Activated CD4-positive, alpha-beta T cell treated with anti-CD3 and anti-CD28 coated beads for 24 hours (primary cell): ENCODE data around the gene UQCRC2.
"Not testable (repeated sequence)": the region's sequence is repeated elsewhere in the genome, so short reads cannot be mapped to it uniquely, and the experiment has no call there.

Source experiments
- DNase-seq, 2 donors: peaks; one replicate each; pipeline ENCODE4 v3.0.0-alpha.2; 2020; ENCODE audit warnings: low read depth in 2 of 2

UQCRC2 gene

GRCh38 chr16:22008215-22009059, 55.3 kb downstream of the UQCRC2 start:
- no peak for DNase-seq

DNA sequence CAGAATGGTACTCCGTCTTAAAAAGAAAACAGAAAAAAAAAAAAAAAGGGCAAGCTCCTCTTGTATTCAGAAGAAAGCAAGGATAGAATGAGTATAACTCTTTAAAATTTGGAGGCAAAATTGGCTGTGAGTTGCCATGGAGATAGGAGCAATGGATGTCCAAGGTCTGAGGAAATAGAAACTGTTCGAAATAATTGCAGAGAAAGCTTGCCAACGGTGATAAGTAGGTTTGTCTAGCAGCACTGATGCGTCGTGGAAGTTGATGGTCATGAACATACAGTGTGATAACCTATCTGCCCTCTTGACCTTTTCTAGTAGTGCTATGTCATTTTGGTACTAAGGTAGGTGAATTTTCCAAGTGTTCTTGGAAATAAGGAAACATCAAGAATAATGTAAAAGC, 57.7 kb downstream of the UQCRC2 start:
- DNase-seq: no peak

- DNase-seq: no peak
Observed at GRCh38 chr16:22012241-22012640, 59.1 kb downstream of the UQCRC2 start.

DNA sequence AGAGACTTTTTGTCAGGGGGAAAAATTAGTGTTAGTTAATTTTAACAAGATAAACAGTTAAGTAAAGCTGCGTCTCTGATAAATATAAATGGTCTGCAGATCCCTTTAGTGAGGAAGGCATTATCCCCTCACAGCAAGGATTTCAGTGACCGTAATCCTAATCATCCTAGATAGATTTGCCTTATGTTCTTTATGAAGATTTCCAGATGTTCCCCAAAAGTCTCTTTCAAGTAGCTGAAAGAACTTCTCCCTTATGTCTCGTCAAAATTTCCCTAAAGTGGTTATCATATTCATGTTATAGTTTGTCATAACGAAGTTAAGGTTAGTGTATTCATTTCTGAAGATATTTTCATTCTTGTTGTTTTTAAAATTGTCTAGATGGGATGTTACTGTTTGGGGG, 60.3 kb downstream of the UQCRC2 start:
- no peak for DNase-seq

- DNase-seq: no peak
Observed at GRCh38 chr16:22014271-22014873, 61.2 kb downstream of the UQCRC2 start.

DNA sequence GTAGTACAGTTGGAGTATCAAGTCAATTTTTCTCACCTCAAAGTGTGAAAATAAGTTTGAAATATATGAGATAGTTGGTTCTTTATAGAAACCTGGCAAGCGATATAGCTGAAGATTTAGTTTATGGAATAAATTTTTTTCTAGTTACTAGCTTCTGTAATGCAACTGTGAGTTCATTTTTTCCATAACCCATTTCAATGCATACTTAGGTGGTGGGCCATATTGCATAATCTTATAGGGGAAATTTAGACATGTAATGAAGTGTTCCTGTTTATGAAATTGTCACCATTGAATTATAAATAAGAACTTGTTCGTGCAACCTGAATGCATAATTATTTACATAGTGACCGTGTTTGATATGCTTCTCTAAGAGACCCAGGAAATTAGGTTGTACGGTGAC, 63.8 kb downstream of the UQCRC2 start:
- DNase-seq: no peak

GRCh38 chr16:22018559-22018958, 65.4 kb downstream of the UQCRC2 start:
- DNase-seq: no peak

GRCh38 chr16:22022151-22022550, 69.0 kb downstream of the UQCRC2 start:
- no peak for DNase-seq

GRCh38 chr16:22023505-22023904, 70.3 kb downstream of the UQCRC2 start:
- no peak for DNase-seq

DNA sequence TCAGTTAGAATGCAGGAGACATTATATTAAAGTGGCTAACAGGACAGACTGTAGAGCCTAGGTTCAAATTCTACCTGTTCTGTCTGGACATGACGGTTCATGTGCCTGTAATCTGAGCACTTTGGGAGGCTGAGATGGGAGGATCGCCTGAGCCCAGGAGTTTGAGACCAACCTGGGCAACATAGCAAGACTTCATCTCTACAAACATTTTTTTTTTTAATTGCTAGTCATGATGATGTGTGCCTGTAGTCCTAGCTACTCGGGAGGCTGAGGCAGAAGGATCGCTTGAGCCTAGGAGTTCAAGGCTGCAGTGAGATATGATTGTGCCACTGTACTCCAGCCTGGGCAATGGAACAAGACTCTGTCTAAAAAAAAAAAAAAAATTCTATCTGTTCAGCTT, 71.6 kb downstream of the UQCRC2 start:
- not testable (repeated sequence) for DNase-seq

DNA sequence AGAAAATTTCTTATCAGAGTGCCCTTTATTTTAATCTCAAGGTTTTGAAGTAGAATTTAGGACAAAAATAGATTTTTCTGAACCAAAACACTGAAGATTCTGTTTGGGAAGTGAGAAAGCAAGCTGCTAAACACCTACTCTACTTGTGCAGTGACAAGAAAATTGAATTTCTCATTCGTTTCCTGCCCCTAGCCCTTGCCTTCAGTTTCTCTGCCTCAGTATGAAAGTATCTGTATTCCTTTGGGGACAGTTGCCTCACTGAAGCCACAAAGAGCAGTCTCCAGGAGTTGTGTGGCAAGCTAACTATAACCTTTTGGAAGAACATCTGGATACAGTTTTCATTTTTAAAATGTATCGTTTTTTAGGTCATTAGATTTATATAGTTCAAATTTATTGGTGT, 74.5 kb downstream of the UQCRC2 start:
- DNase-seq: no peak

DNA sequence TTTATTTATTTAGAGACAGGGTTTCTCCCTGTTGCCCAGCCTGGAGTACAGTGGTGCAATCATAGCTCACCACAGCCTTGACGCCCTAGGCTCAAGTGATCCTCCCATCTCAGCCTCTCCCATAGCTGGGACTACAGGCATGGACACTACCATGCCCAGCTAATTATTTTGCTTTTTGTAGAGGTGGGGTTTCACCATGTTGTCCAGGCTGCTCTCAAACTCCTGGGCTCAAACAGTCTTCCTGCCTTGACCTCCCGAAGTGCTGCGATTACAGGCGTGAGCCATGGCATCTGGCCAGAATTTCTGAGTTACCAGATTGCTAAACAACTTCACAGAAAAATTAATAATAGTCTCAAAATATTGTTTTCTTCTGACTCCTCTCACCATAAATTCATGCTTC, 76.5 kb downstream of the UQCRC2 start:
- DNase-seq: no peak

GRCh38 chr16:22030087-22030812, 77.1 kb downstream of the UQCRC2 start:
- no peak for DNase-seq

DNA sequence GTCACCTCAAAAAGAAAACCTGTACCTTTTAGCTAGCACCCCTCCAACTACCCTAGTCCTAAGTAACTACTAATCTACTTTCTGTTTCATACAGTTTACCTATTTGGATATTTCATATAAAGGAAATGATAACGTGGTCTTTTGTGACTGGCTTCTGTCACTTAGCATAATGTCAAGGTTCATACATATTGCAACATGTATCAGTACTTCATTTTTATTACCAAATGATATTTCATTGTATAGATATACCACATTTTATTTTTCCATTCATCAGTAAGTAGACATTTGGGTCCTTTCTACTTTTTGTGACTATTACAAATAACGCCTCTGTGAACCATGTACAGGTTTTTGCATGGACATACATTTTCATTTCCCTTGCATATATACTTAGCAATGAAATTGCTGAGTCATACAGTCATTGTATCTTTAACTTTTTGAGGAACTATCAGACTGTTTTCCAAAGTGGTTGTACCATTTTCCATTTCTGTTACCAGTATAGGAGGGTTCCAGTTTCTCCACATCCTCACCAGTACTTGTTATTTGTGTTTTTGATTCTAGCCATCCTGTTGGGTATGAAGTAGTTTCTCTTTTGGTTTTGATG, 78.4 kb downstream of the UQCRC2 start:
- DNase-seq: no peak
